Measurements from ENCODE around the gene DHRS2.

GRCh38 chr14:23641180-23641914 is 5.2 kb downstream of the DHRS2 start:
- TF ChIP-seq POLR2A (IDR thresholded peaks at IDR 0.05) (no peak), CTCF (IDR thresholded peaks at IDR 0.05) (no peak)

Data from right lobe of liver (tissue), 4 donors.